Measurements from ENCODE around the gene MPL.

DNA sequence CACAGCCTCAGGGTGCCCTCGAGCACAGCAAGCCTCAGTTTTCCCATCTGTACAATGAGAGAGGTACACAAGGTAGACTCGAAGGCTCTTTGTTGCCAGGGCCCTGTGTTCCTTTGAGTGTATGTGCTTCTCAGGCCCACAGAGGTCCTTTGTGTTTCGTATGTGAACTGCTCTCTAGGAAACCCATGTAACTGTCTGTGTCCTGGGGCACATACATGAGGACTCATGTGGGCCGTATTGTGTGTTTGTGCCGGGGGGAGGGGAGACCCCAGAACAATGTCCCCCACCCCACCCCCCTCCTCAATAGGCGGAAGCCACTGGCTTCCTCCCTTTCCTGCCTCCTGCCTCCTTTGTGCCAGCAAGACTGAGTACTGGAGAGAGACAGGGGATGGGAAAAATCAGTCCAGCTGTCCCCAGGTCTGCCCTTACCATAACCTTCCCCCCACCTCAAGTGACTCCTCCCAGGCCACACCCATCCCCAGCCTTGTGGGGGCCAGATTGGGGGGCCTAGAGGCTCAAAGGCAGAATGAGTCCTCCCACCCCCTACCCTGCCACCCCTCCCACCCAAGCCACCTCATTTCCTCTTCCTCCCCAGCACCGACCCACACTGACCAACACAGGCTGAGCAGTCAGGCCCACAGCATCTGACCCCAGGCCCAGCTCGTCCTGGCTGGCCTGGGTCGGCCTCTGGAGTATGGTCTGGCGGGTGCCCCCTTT lies 37.1 kb upstream of the MPL start, which contains the start of gene TIE1:
- TF ChIP-seq POLR2A (IDR thresholded peaks at IDR 0.05) = no peak
- TF ChIP-seq, protein P1, sequence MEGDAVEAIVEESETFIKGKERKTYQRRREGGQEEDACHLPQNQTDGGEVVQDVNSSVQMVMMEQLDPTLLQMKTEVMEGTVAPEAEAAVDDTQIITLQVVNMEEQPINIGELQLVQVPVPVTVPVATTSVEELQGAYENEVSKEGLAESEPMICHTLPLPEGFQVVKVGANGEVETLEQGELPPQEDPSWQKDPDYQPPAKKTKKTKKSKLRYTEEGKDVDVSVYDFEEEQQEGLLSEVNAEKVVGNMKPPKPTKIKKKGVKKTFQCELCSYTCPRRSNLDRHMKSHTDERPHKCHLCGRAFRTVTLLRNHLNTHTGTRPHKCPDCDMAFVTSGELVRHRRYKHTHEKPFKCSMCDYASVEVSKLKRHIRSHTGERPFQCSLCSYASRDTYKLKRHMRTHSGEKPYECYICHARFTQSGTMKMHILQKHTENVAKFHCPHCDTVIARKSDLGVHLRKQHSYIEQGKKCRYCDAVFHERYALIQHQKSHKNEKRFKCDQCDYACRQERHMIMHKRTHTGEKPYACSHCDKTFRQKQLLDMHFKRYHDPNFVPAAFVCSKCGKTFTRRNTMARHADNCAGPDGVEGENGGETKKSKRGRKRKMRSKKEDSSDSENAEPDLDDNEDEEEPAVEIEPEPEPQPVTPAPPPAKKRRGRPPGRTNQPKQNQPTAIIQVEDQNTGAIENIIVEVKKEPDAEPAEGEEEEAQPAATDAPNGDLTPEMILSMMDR (IDR thresholded peaks at IDR 0.05) = no peak
